SK-N-MC (cell line): Measurements from ENCODE around the gene UBQLN4.
"Not testable (repeated sequence)": the region's sequence is repeated elsewhere in the genome, so short reads cannot be mapped to it uniquely, and the experiment has no call there.

Experiments
- DNase-seq: peaks from one replicate; pipeline ENCODE4 v3.0.0-alpha.2; 2011; ENCODE audit warnings: low read depth, low spot score
- H3K27ac ChIP-seq: fragments of 200-600 bp; sonication (generic); 2 replicates; pipeline ENCODE4 v1.5.1; 2016; ENCODE audit warnings: mixed run types
- H3K36me3 ChIP-seq: fragments of 200-600 bp; sonication (generic); 2 replicates; pipeline ENCODE4 v1.6.1; 2017; ENCODE audit warnings: antibody characterized with exemption, low read length, mixed read lengths; ENCODE audit not compliant: insufficient read depth
- H3K4me3 ChIP-seq: fragments of 200-600 bp; sonication (generic); 2 replicates; pipeline ENCODE4 v1.5.1; 2016
- H3K9ac ChIP-seq: fragments of 200-600 bp; sonication (generic); 2 replicates; pipeline ENCODE4 v1.8.0; 2017; ENCODE audit warnings: mixed run types, mixed read lengths; ENCODE audit not compliant: insufficient read length
- H3K9me3 ChIP-seq: fragments of 200-600 bp; sonication (generic); 2 replicates; pipeline ENCODE4 v1.6.1; 2017; ENCODE audit warnings: low read depth, mild to moderate bottlenecking, antibody characterized with exemption, low read length, moderate library complexity, mixed read lengths
- EZH2 ChIP-seq: fragments of 200-600 bp; sonication (generic); IDR thresholded peaks from one replicate; pipeline ENCODE4 v1.6.1; 2017; ENCODE audit warnings: antibody characterized with exemption
- FOXP2 ChIP-seq: optimal IDR thresholded peaks from 2 replicates; pipeline ENCODE3; 2011; ENCODE audit warnings: mild to moderate bottlenecking, moderate library complexity; ENCODE audit not compliant: insufficient read depth; ENCODE audit errors: extremely low read length, control extremely low read depth
- POLR2AphosphoS5 ChIP-seq: IDR thresholded peaks from 2 replicates; pipeline ENCODE4 v1.6.1; 2012; ENCODE audit warnings: mild to moderate bottlenecking, low read depth, low read length, borderline replicate concordance

The UBQLN4 gene

GRCh38 chr1:156076609-156077429 is 23.2 kb upstream of the UBQLN4 start:
- DNase-seq = no peak
- Histone ChIP-seq H3K9me3 (no peaks in the 10 kb centered on the region), H3K27ac (peak overlapping the region; percentile 71; the same call in 1 of the 2 replicates), H3K36me3 (peaks cover 46% of the 10 kb centered on the region), H3K9ac (no peak overlapping the region), H3K4me3 (peak overlapping the region; percentile 47)
- no peak for TF ChIP-seq EZH2

GRCh38 chr1:156075775-156076204 is 22.2 kb upstream of the UBQLN4 start:
- H3K9me3 ChIP-seq = no peaks in the 10 kb centered on the region
- H3K27ac ChIP-seq = peak overlapping the region; percentile 71
- peak overlapping the region; percentile 32 for H3K9ac ChIP-seq
- no peak overlapping the region; the same call in 1 of the 2 replicates for H3K4me3 ChIP-seq
- peaks cover 46% of the 10 kb centered on the region for H3K36me3 ChIP-seq
- DNase-seq = no peak
- TF ChIP-seq POLR2AphosphoS5 = no peak
- TF ChIP-seq EZH2 = no peak
- TF ChIP-seq FOXP2 = no peak

- Histone ChIP-seq H3K27ac (peak overlapping the region; percentile 71), H3K9ac (no peak overlapping the region), H3K4me3 (no peak overlapping the region), H3K36me3 (peaks cover 46% of the 10 kb centered on the region), H3K9me3 (no peaks in the 10 kb centered on the region)
- no peak for DNase-seq
- TF ChIP-seq FOXP2 = no peak
- no peak for TF ChIP-seq EZH2
- TF ChIP-seq POLR2AphosphoS5 = no peak
Measured at GRCh38 chr1:156075162-156075561, 21.6 kb upstream of the UBQLN4 start.

- no peak for DNase-seq
- H3K36me3 ChIP-seq = peaks cover 46% of the 10 kb centered on the region
- peak overlapping the region; percentile 17 for H3K9ac ChIP-seq
- no peak for TF ChIP-seq EZH2
- TF ChIP-seq POLR2AphosphoS5 = no peak
- TF ChIP-seq FOXP2 = no peak
- H3K4me3 ChIP-seq = no peak overlapping the region
- H3K27ac ChIP-seq = peak overlapping the region; percentile 71
- H3K9me3 ChIP-seq = no peaks in the 10 kb centered on the region
Measured at GRCh38 chr1:156074661-156075060, 21.1 kb upstream of the UBQLN4 start.

GRCh38 chr1:156073740-156074139 is 20.1 kb upstream of the UBQLN4 start:
- Histone ChIP-seq H3K27ac (peak overlapping the region; percentile 93), H3K9ac (peak overlapping the region; percentile 45), H3K9me3 (no peaks in the 10 kb centered on the region), H3K36me3 (peaks cover 41% of the 10 kb centered on the region), H3K4me3 (peak overlapping the region; percentile 42; the same call in 1 of the 2 replicates)
- no peak for DNase-seq
- TF ChIP-seq EZH2 (no peak), POLR2AphosphoS5 (no peak), FOXP2 (no peak)

- Histone ChIP-seq H3K36me3 (peaks cover 38% of the 10 kb centered on the region), H3K27ac (peak overlapping the region; percentile 93), H3K4me3 (peak overlapping the region; percentile 51), H3K9me3 (no peaks in the 10 kb centered on the region), H3K9ac (peak overlapping the region; percentile 57)
- no peak for TF ChIP-seq EZH2
- no peak for TF ChIP-seq FOXP2
- no peak; the same call in 1 of the 2 replicates for TF ChIP-seq POLR2AphosphoS5
- no peak for DNase-seq
Measured at GRCh38 chr1:156073110-156073687, 19.6 kb upstream of the UBQLN4 start.

- DNase-seq = no peak
- peak overlapping the region; percentile 51 for H3K4me3 ChIP-seq
- peaks cover 29% of the 10 kb centered on the region for H3K36me3 ChIP-seq
- peak overlapping the region; percentile 93 for H3K27ac ChIP-seq
- peak overlapping the region; percentile 57 for H3K9ac ChIP-seq
- TF ChIP-seq FOXP2 (no peak), EZH2 (no peak), POLR2AphosphoS5 (no peak)
- no peaks in the 10 kb centered on the region for H3K9me3 ChIP-seq
Measured at GRCh38 chr1:156072251-156072650, 18.7 kb upstream of the UBQLN4 start.

- peak overlapping the region; percentile 93 for H3K27ac ChIP-seq
- not testable (repeated sequence) for DNase-seq, H3K9ac ChIP-seq, H3K9me3 ChIP-seq, H3K4me3 ChIP-seq
- peaks cover 20% of the 10 kb centered on the region for H3K36me3 ChIP-seq
Measured at GRCh38 chr1:156071332-156071816, 17.8 kb upstream of the UBQLN4 start.
